K562 (cell line): ENCODE data around the gene PTPRM. TPM values are rescaled to one million over a fixed set of nuclear protein-coding genes. Genes with fewer than 3 reads are reported as not detected.

ENCODE experiments used
- ATAC-seq: fragments of 200-7000 bp; cut with Tn5 transposase; 3 replicates; pipeline ENCODE4 v1.9.1; 2020; ENCODE audit warnings: moderate library complexity
- BruUV-seq: library from RNA; stranded (reverse); fragments of 400-500 nt; replicated peaks from 2 replicates; lab custom pipeline; 2021; lab: Mats Ljungman, UMichigan
- CTCF ChIA-PET: fragments of 300-600 bp; formaldehyde crosslinking; extraction: SDS; loops from one replicate; lab custom pipeline; 2021; ENCODE audit warnings: low intra/inter-chr PET ratio; lab: Yijun Ruan, JAX
- POLR2A ChIA-PET: fragments of 300-600, 350-650 bp; sonication (Branson Sonifier 250); formaldehyde crosslinking; extraction: SDS; loops from one replicate; lab custom pipeline; 2021; ENCODE audit warnings: antibody characterized with exemption, inconsistent platforms; lab: Yijun Ruan, JAX
- DNase-seq, 4 experiments: peaks; one replicate each; pipeline versions ENCODE4 v3.0.0 to v3.0.0-alpha.2; 2011 to 2018; ENCODE audit warnings: low spot score in 3 of 4, mixed read lengths in 3 of 4; ENCODE audit errors: extremely low read depth in 1 of 4
- FAIRE-seq: peaks from 2 replicates; lab custom pipeline; 2011; peaks lifted over from hg19 to GRCh38; lab: Jason Lieb, UNC
- H2AFZ ChIP-seq: 2 replicates; pipeline ENCODE4 v1.6.0; 2011; ENCODE audit warnings: low read depth, low read length, control low read depth, inconsistent platforms
- H3K27ac ChIP-seq: fragments of 200-600 bp; 3 replicates; pipeline ENCODE4 v1.8.0; 2011; ENCODE audit warnings: low read depth, mild to moderate bottlenecking, control low read depth, inconsistent platforms, low read length, moderate library complexity, mixed read lengths; ENCODE audit errors: extremely low read depth
- H3K27me3 ChIP-seq, 2 experiments: fragments of 300-600 bp in 1 of 2; 2 replicates in 1 of 2; 3 replicates in 1 of 2; pipeline versions ENCODE4 v1.6.0 to v1.8.0; 2011; ENCODE audit warnings: inconsistent platforms in 2 of 2, low read length in 2 of 2, mild to moderate bottlenecking in 1 of 2, mixed read lengths in 1 of 2, moderate library complexity in 1 of 2; ENCODE audit not compliant: control insufficient read depth in 2 of 2, insufficient read depth in 2 of 2
- H3K36me3 ChIP-seq: fragments of 300-600 bp; 3 replicates; pipeline ENCODE4 v1.8.0; 2011; ENCODE audit warnings: mild to moderate bottlenecking, low read length, inconsistent platforms; ENCODE audit not compliant: control insufficient read depth, insufficient read depth
- H3K4me1 ChIP-seq, 2 experiments: fragments of 200-600 bp in 1 of 2; replicated peaks in 1 of 2; 2 replicates in 1 of 2; 3 replicates in 1 of 2; pipeline versions ENCODE4 v1.5.1 to v1.8.0; 2011; ENCODE audit warnings: inconsistent platforms in 2 of 2, low read length in 2 of 2, mild to moderate bottlenecking in 1 of 2, mixed read lengths in 1 of 2, moderate library complexity in 1 of 2; ENCODE audit not compliant: control insufficient read depth in 2 of 2, insufficient read depth in 2 of 2
- H3K4me2 ChIP-seq: 2 replicates; pipeline ENCODE4 v1.6.1; 2011; ENCODE audit warnings: low read length, control low read depth, inconsistent platforms, mixed read lengths; ENCODE audit not compliant: insufficient read depth
- H3K4me3 ChIP-seq: fragments of 200-600 bp; sonication (generic), shearing (Covaris generic); 2 replicates; pipeline ENCODE4 v1.5.1; 2016; ENCODE audit warnings: control low read depth, inconsistent platforms
- H3K79me2 ChIP-seq: fragments of 200-600 bp; 3 replicates; pipeline ENCODE4 v1.8.0; 2011; ENCODE audit warnings: low read length, inconsistent platforms; ENCODE audit not compliant: control insufficient read depth, insufficient read depth
- H3K9ac ChIP-seq, 2 experiments: 2 replicates each; pipeline versions ENCODE4 v1.6.0 to v1.6.1; 2011; ENCODE audit warnings: low read depth in 2 of 2, low read length in 2 of 2, control low read depth in 1 of 2, inconsistent platforms in 1 of 2, mild to moderate bottlenecking in 1 of 2, mixed read lengths in 1 of 2; ENCODE audit not compliant: insufficient read depth in 1 of 2
- H3K9me1 ChIP-seq: one replicate; pipeline ENCODE4 v1.6.0; 2011; ENCODE audit warnings: inconsistent platforms, mild to moderate bottlenecking, low read length, moderate library complexity; ENCODE audit not compliant: control insufficient read depth, insufficient read depth
- H3K9me3 ChIP-seq: replicated peaks from 2 replicates; pipeline ENCODE4 v1.5.1; 2011; ENCODE audit warnings: low read depth, low read length, inconsistent platforms; ENCODE audit not compliant: control insufficient read depth, insufficient read depth
- H4K20me1 ChIP-seq: replicated peaks from 2 replicates; pipeline ENCODE4 v1.6.1; 2011; ENCODE audit warnings: low read length, inconsistent platforms, mixed read lengths; ENCODE audit not compliant: control insufficient read depth, insufficient read depth
- CSDE1 ChIP-seq, 2 experiments: fragments of 450-650 bp; IDR thresholded peaks; 2 replicates each; pipeline ENCODE4 v1.6.1; 2016; ENCODE audit warnings: mild to moderate bottlenecking in 1 of 2
- EP300 ChIP-seq: IDR thresholded peaks from 2 replicates; pipeline ENCODE4 v1.6.1; 2012; ENCODE audit warnings: low read length, improper control_type of control experiment
- NBN ChIP-seq: fragments of 450-650 bp; IDR thresholded peaks from 2 replicates; pipeline ENCODE4 v1.6.1; 2016; ENCODE audit warnings: low read depth, mild to moderate bottlenecking
- NEUROD1 ChIP-seq: fragments of 150-350 bp; IDR thresholded peaks from 2 replicates; pipeline ENCODE4 v1.6.1; 2014; ENCODE audit warnings: borderline replicate concordance, low read length, low read depth; ENCODE audit not compliant: partially characterized antibody
- PHB ChIP-seq: fragments of 250-450 bp; sonication (Bioruptor Pico); IDR thresholded peaks from 2 replicates; pipeline ENCODE4 v1.5.0; 2021
- PURB ChIP-seq: sonication (generic); formaldehyde crosslinking; IDR thresholded peaks from 2 replicates; pipeline ENCODE4 v1.9.0; 2021; ENCODE audit warnings: low read depth, mild to moderate bottlenecking, missing genetic modification reagents
- PYGO2 ChIP-seq: fragments of 450-650 bp; IDR thresholded peaks from 2 replicates; pipeline ENCODE4 v1.6.1; 2016; ENCODE audit warnings: mild to moderate bottlenecking, missing genetic modification characterization, moderate library complexity, missing compliant biosample characterization
- ZNF140 ChIP-seq: fragments of 250-450 bp; sonication (Bioruptor Pico); IDR thresholded peaks from 2 replicates; pipeline ENCODE4 v1.8.0; 2021; ENCODE audit warnings: moderate library complexity, mild to moderate bottlenecking, inconsistent platforms
- WGBS: fragments of 100-300 bp; shearing (Covaris generic); methylation state at CpG from one replicate; pipeline ENCODE4 v1.1.6; 2016; ENCODE audit warnings: low coverage, mixed read lengths; ENCODE audit not compliant: insufficient coverage; ENCODE audit errors: missing lambda C conversion rate; 5-methylcytosine and 5-hydroxymethylcytosine counted together
- in situ Hi-C: fragments of 300-500 bp; cut with MboI; formaldehyde crosslinking; loops from 4 replicates; pipeline ENCODE4 v1.15.0; 2018; ENCODE audit warnings: inconsistent platforms, mixed read lengths
- intact Hi-C: fragments of 100-400 bp; cut with micrococcal nuclease; formaldehyde crosslinking; loops from 2 replicates; pipeline ENCODE4 v1.14.2; 2022
- polyA plus RNA-seq, 8 experiments: library from polyadenylated mRNA; depleted of rRNA in 4 of 8; stranded (reverse) in 5 of 8; unstranded in 3 of 8; fragments of >200 nt; fragmentation: Nextera tagmentation in 2 of 8; fragmentation: Illumina TruSeq in 1 of 8; extraction: Ambion mirVana in 2 of 8; extraction: Trizol in 1 of 8; gene quantifications; 2 replicates each; pipeline versions ENCODE4 v1.2.1 to v1.2.3, GENCODE V29; 2011 to 2014; ENCODE audit warnings: inconsistent platforms in 1 of 8, missing spikeins in 1 of 8
- total RNA-seq, 7 experiments: library from RNA; depleted of rRNA in 6 of 7; stranded (reverse); fragments of >200 nt in 6 of 7; fragmentation: Illumina TruSeq in 2 of 7; extraction: Trizol in 2 of 7; gene quantifications; 2 replicates each; pipeline versions ENCODE4 v1.2.1 to v1.2.3, GENCODE V29; 2011 to 2021; ENCODE audit warnings: low replicate concordance in 1 of 7
- TF ChIP-seq, protein P1 (sequence below): fragments of 250-450 bp; sonication (Bioruptor Pico); IDR thresholded peaks from 2 replicates; pipeline ENCODE4 v1.8.0; 2022; ENCODE audit warnings: moderate library complexity, mild to moderate bottlenecking, inconsistent platforms

Gene PTPRM
- total and polyA plus RNA-seq, 9 of the 15 experiments (the other 6 are each of a cell fraction or from before 2014, with no cell fraction given): 0.03 to 0.16 (median 0.08) TPM; not detected in 3

DNA sequence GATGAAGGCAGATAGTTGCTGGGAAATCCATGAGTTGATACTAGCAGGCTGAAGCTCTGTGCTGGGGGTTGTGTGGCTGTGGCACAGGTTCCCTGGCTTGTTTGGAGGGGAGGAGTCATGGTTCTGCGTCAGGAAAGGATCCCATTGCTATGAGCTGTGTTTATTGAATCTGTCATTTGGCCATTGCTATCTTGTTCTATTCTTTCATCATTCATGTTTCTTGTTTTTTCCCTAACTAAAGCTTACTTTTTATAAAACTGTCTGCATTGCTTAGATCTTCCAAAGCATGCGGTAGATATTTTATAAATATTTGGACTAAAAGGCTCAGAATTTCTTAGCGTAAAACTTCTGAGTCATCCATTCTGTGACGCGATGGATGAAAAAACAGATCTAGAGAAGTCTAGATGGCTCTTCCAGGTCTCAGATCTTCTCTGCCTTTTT, 335.3 kb downstream of the PTPRM start:
- TF ChIP-seq CSDE1 (IDR thresholded peaks at IDR 0.05): no peak
- TF ChIP-seq, protein P1, sequence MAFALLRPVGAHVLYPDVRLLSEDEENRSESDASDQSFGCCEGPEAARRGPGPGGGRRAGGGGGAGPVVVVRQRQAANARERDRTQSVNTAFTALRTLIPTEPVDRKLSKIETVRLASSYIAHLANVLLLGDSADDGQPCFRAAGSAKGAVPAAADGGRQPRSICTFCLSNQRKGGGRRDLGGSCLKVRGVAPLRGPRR (CRISPR knock-in tag): no peak
- BruUV-seq: no TSS peak
- DNase-seq (no peak), ATAC-seq (no peak), FAIRE-seq (no peak)
- in situ Hi-C loops: no loop called here
- Histone ChIP-seq H3K36me3 (no peaks in the 10 kb centered on the region), H3K79me2 (no peaks in the 10 kb centered on the region), H3K9me3 (no peaks in the 10 kb centered on the region), H4K20me1 (no peaks in the 10 kb centered on the region), H3K9me1 (no peaks in the 10 kb centered on the region), H3K4me1 (no peaks in the 10 kb centered on the region), H3K27me3 (no peaks in the 10 kb centered on the region; a peak in 1 of 5 replicates), H3K27ac (no peak overlapping the region), H2AFZ (no peak overlapping the region), H3K9ac (no peak overlapping the region), H3K4me2 (no peak overlapping the region), H3K4me3 (no peak overlapping the region)
- intact Hi-C loops: no loop called here
- 1% methylated on average over 5 of the region's 5 CpGs for WGBS
- ChIA-PET CTCF (no interaction called here), POLR2A (no interaction called here)

DNA sequence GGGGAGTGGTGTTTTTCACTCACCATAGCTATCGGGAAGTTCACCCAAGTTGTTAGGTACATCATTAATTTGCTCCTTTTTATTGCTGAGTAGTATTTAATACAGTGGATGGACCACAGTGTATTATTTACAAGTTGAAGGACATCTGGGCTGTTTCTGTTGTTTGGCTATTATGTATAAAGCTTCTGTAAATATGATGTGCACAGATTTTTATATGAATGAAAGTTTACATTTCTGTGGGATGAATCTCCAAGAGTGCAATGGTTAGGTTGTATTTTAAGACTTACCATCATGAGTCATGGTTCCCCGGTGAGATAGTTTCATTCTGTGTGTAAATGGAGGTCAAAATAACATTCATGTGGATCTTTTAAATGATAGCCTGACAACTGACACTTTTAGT, 337.4 kb downstream of the PTPRM start:
- in situ Hi-C loops: no loop called here
- no peak for ATAC-seq

More for the DNA sequence above, 337.4 kb downstream of the PTPRM start:
- CTCF ChIA-PET: no interaction called here
- no TSS peak for BruUV-seq
- H3K4me3 ChIP-seq: no peak overlapping the region
- H3K9me3 ChIP-seq: no peaks in the 10 kb centered on the region
- no peak for DNase-seq
- no peaks in the 10 kb centered on the region; a peak in 1 of 5 replicates for H3K27me3 ChIP-seq
- H3K36me3 ChIP-seq: no peaks in the 10 kb centered on the region
- H2AFZ ChIP-seq: no peak overlapping the region
- H3K4me2 ChIP-seq: no peak overlapping the region
- TF ChIP-seq ZNF140 (CRISPR knock-in tag) (no peak), NBN (no peak), PURB (CRISPR knock-in tag) (no peak), EP300 (no peak), PYGO2 (tag) (no peak), NEUROD1 (no peak), PHB (no peak)
- TF ChIP-seq, all 486 proteins: peak for 0
- Histone ChIP-seq H3K79me2 (no peaks in the 10 kb centered on the region), H3K4me1 (no peaks in the 10 kb centered on the region), H4K20me1 (no peaks in the 10 kb centered on the region), H3K27ac (no peak overlapping the region), H3K9ac (no peak overlapping the region), H3K9me1 (no peaks in the 10 kb centered on the region)
- intact Hi-C loops: no loop called here
- no peak for FAIRE-seq
- POLR2A ChIA-PET: no interaction called here
- 3% methylated on average over 2 of the region's 2 CpGs for WGBS
